Measurements from ENCODE around the gene TBC1D9B. TPM values are rescaled to one million over a fixed set of nuclear protein-coding genes. Genes with fewer than 3 reads are reported as not detected.

Gene TBC1D9B
- total RNA-seq, 1 donor from 2014 or later: 114 TPM

GRCh38 chr5:179867079-179867465 is 40.6 kb downstream of the TBC1D9B start:
- Mint-ChIP-seq H3K4me3 (no peak overlapping the region), H3K9me3 (no peaks in the 10 kb centered on the region), H3K27me3 (no peaks in the 10 kb centered on the region), H3K4me1 (ENCODE audit: unreplicated experiment) (peaks cover 4% of the 10 kb centered on the region), H3K36me3 (peaks cover 14% of the 10 kb centered on the region), H3K27ac (no peak overlapping the region)
- TF ChIP-seq, protein P1, sequence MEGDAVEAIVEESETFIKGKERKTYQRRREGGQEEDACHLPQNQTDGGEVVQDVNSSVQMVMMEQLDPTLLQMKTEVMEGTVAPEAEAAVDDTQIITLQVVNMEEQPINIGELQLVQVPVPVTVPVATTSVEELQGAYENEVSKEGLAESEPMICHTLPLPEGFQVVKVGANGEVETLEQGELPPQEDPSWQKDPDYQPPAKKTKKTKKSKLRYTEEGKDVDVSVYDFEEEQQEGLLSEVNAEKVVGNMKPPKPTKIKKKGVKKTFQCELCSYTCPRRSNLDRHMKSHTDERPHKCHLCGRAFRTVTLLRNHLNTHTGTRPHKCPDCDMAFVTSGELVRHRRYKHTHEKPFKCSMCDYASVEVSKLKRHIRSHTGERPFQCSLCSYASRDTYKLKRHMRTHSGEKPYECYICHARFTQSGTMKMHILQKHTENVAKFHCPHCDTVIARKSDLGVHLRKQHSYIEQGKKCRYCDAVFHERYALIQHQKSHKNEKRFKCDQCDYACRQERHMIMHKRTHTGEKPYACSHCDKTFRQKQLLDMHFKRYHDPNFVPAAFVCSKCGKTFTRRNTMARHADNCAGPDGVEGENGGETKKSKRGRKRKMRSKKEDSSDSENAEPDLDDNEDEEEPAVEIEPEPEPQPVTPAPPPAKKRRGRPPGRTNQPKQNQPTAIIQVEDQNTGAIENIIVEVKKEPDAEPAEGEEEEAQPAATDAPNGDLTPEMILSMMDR (conservative IDR thresholded peaks at IDR 0.05): no peak
- no peak for DNase-seq (ENCODE audit: extremely low spot score, unreplicated experiment)

- Mint-ChIP-seq H3K27ac (no peak overlapping the region), H3K36me3 (peaks cover 14% of the 10 kb centered on the region), H3K4me1 (ENCODE audit: unreplicated experiment) (peaks cover 4% of the 10 kb centered on the region), H3K9me3 (no peaks in the 10 kb centered on the region), H3K4me3 (no peak overlapping the region), H3K27me3 (no peaks in the 10 kb centered on the region)
- TF ChIP-seq, protein P1 (conservative IDR thresholded peaks at IDR 0.05): peak; percentile 18
- no peak for DNase-seq (ENCODE audit: extremely low spot score, unreplicated experiment)
Observed at GRCh38 chr5:179866241-179867078, 41.2 kb downstream of the TBC1D9B start.

DNA sequence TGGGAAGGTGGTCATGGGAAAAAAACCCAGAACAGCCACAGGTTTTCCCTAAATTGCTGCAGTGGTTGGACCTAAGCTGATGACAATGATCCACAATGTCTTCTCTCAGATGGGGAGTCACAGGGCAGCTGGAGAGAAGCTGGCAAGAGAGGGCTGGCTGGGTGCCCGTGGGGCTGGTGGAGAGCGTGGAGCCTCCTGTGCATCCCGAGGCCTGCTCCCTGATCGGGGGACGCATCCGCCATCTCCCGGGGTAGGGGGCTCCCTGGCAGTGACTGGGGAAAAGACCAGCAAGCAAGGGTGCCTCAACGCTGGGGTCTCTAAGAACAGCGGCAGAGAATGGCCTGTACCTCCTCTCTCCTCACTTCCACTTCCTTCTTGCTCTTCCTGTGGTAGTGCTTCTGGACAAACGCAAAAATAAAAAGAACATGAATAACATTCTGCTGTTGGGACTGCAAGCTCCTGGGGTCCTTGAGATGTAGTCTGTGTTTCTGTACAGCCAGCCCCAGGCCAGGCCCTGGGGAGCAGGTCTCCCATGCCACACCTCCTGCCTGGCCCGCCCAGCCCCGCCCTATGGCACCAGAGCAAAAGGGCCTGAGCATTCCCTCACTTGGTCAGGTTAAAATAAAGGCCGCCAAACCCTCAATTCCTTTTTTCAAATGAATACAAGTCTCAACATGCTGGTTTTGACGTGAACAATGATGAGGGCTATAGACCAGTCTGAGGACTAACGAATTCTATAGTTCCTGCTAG is 42.0 kb downstream of the TBC1D9B start:
- no peak overlapping the region for H3K4me3 Mint-ChIP-seq
- H3K4me1 Mint-ChIP-seq (ENCODE audit: unreplicated experiment): peaks cover 1% of the 10 kb centered on the region
- H3K36me3 Mint-ChIP-seq: peaks cover 12% of the 10 kb centered on the region
- no peaks in the 10 kb centered on the region for H3K27me3 Mint-ChIP-seq
- no peak for DNase-seq (ENCODE audit: extremely low spot score, unreplicated experiment)
- no peak overlapping the region for H3K27ac Mint-ChIP-seq
- TF ChIP-seq, protein P1 (conservative IDR thresholded peaks at IDR 0.05): no peak
- no peaks in the 10 kb centered on the region for H3K9me3 Mint-ChIP-seq

- Mint-ChIP-seq H3K27me3 (no peaks in the 10 kb centered on the region), H3K36me3 (peaks cover 11% of the 10 kb centered on the region), H3K4me1 (ENCODE audit: unreplicated experiment) (peaks cover 9% of the 10 kb centered on the region), H3K9me3 (no peaks in the 10 kb centered on the region), H3K4me3 (no peak overlapping the region), H3K27ac (no peak overlapping the region)
- DNase-seq (ENCODE audit: extremely low spot score, unreplicated experiment): no peak
- TF ChIP-seq, protein P1 (conservative IDR thresholded peaks at IDR 0.05): no peak
Observed at GRCh38 chr5:179864686-179865085, 43.0 kb downstream of the TBC1D9B start.

- Mint-ChIP-seq H3K36me3 (peaks cover 11% of the 10 kb centered on the region), H3K4me1 (ENCODE audit: unreplicated experiment) (peaks cover 9% of the 10 kb centered on the region), H3K27ac (no peak overlapping the region), H3K27me3 (no peaks in the 10 kb centered on the region), H3K9me3 (no peaks in the 10 kb centered on the region), H3K4me3 (no peak overlapping the region)
- TF ChIP-seq, protein P1 (conservative IDR thresholded peaks at IDR 0.05): no peak
- DNase-seq (ENCODE audit: extremely low spot score, unreplicated experiment): no peak
Observed at GRCh38 chr5:179863449-179864085, 44.1 kb downstream of the TBC1D9B start.

All from type B pancreatic cell (in vitro differentiated cells).